WTC11 (cell line): Measurements from ENCODE around the gene RTN4. TPM values are rescaled to one million over a fixed set of nuclear protein-coding genes. Genes with fewer than 3 reads are reported as not detected.

Experiments
- ATAC-seq: fragments of 200-7000 bp; cut with Tn5 transposase; 2 replicates; pipeline ENCODE4 v1.10.0; 2021; ENCODE audit warnings: mild to moderate bottlenecking, moderate library complexity
- CTCF ChIA-PET: fragments of 300-600 bp; sonication (Branson Sonifier 250); formaldehyde crosslinking; loops from one replicate; lab custom pipeline; 2021; ENCODE audit warnings: antibody characterized with exemption; lab: Charles Lee
- POLR2A ChIA-PET: fragments of 350-600 bp; sonication (Branson Sonifier 250); formaldehyde crosslinking; loops from one replicate; lab custom pipeline; 2021; ENCODE audit warnings: antibody characterized with exemption; lab: Charles Lee
- DNase-seq: peaks from one replicate; pipeline ENCODE4 v3.0.0; 2021; ENCODE audit warnings: low spot score
- H3K27ac Mint-ChIP-seq: 2 replicates; pipeline ENCODE4 v1.8.0; 2021; ENCODE audit warnings: mixed read lengths
- H3K27me3 Mint-ChIP-seq: 2 replicates; pipeline ENCODE4 v1.8.0; 2021; ENCODE audit warnings: low read depth, mild to moderate bottlenecking, moderate library complexity, mixed read lengths
- H3K36me3 Mint-ChIP-seq: 2 replicates; pipeline ENCODE4 v1.8.0; 2021; ENCODE audit warnings: mixed read lengths
- H3K4me1 Mint-ChIP-seq: 2 replicates; pipeline ENCODE4 v1.8.0; 2022; ENCODE audit warnings: mixed read lengths
- H3K4me3 Mint-ChIP-seq: 2 replicates; pipeline ENCODE4 v1.8.0; 2021; ENCODE audit warnings: mild to moderate bottlenecking, moderate library complexity, mixed read lengths
- H3K9me3 Mint-ChIP-seq: 2 replicates; pipeline ENCODE4 v1.8.0; 2021; ENCODE audit warnings: mixed read lengths
- ATF6 ChIP-seq: sonication (generic); formaldehyde crosslinking; IDR thresholded peaks from 2 replicates; pipeline ENCODE4 v1.8.1; 2023; ENCODE audit warnings: mild to moderate bottlenecking, missing genetic modification reagents
- CREM ChIP-seq: sonication (generic); formaldehyde crosslinking; IDR thresholded peaks from 2 replicates; pipeline ENCODE4 v1.8.1; 2022; ENCODE audit warnings: mild to moderate bottlenecking, missing genetic modification reagents, moderate library complexity
- GABPB1 ChIP-seq: sonication (generic); formaldehyde crosslinking; IDR thresholded peaks from 2 replicates; pipeline ENCODE4 v1.8.1; 2023; ENCODE audit warnings: mild to moderate bottlenecking, missing genetic modification reagents
- JAZF1 ChIP-seq: fragments of 250-450 bp; sonication (Bioruptor Pico); IDR thresholded peaks from 2 replicates; pipeline ENCODE4 v1.9.0; 2021; ENCODE audit warnings: moderate library complexity, mild to moderate bottlenecking, inconsistent platforms
- MLX ChIP-seq: sonication (generic); formaldehyde crosslinking; IDR thresholded peaks from 2 replicates; pipeline ENCODE4 v1.8.1; 2023; ENCODE audit warnings: mild to moderate bottlenecking, missing genetic modification reagents, moderate library complexity
- NR2C2 ChIP-seq: sonication (generic); formaldehyde crosslinking; IDR thresholded peaks from 2 replicates; pipeline ENCODE4 v1.8.0; 2022; ENCODE audit warnings: mild to moderate bottlenecking, missing genetic modification reagents
- RORB ChIP-seq: fragments of 250-450 bp; sonication (Bioruptor Pico); IDR thresholded peaks from 2 replicates; pipeline ENCODE4 v1.9.0; 2021; ENCODE audit warnings: mild to moderate bottlenecking
- SOX15 ChIP-seq: fragments of 250-450 bp; sonication (Bioruptor Pico); IDR thresholded peaks from 2 replicates; pipeline ENCODE4 v1.9.0; 2021; ENCODE audit warnings: mild to moderate bottlenecking
- ZBTB21 ChIP-seq: sonication (generic); formaldehyde crosslinking; IDR thresholded peaks from 2 replicates; pipeline ENCODE4 v1.8.1; 2023; ENCODE audit warnings: mild to moderate bottlenecking, missing genetic modification reagents, borderline replicate concordance
- ZNF219 ChIP-seq: sonication (generic); formaldehyde crosslinking; IDR thresholded peaks from 2 replicates; pipeline ENCODE4 v1.8.0; 2023; ENCODE audit warnings: missing genetic modification reagents, mild to moderate bottlenecking, borderline replicate concordance
- ZNF317 ChIP-seq: sonication (generic); formaldehyde crosslinking; IDR thresholded peaks from 2 replicates; pipeline ENCODE4 v1.8.1; 2023; ENCODE audit warnings: low read depth, mild to moderate bottlenecking, moderate library complexity, missing genetic modification reagents, borderline replicate concordance
- ZNF416 ChIP-seq: fragments of 250-450 bp; sonication (Bioruptor Pico); IDR thresholded peaks from 2 replicates; pipeline ENCODE4 v1.9.0; 2021; ENCODE audit warnings: mild to moderate bottlenecking, inconsistent platforms
- total RNA-seq: library from RNA; stranded (reverse); gene quantifications from 3 replicates; pipeline ENCODE4 v1.2.3, GENCODE V29; 2021
- TF ChIP-seq, protein P1 (sequence below): sonication (generic); formaldehyde crosslinking; IDR thresholded peaks from 2 replicates; pipeline ENCODE4 v1.8.1; 2022; ENCODE audit warnings: mild to moderate bottlenecking, missing genetic modification reagents, moderate library complexity, borderline replicate concordance
- TF ChIP-seq, protein P2 (sequence below): sonication (generic); formaldehyde crosslinking; IDR thresholded peaks from 2 replicates; pipeline ENCODE4 v1.8.0; 2023; ENCODE audit warnings: missing genetic modification reagents, mild to moderate bottlenecking, borderline replicate concordance
- TF ChIP-seq, protein P3 (sequence below): sonication (generic); formaldehyde crosslinking; IDR thresholded peaks from 2 replicates; pipeline ENCODE4 v1.8.0; 2022; ENCODE audit warnings: mild to moderate bottlenecking, missing genetic modification reagents

Gene RTN4
- total RNA-seq, 1 experiment from 2014 or later: 202 TPM

DNA sequence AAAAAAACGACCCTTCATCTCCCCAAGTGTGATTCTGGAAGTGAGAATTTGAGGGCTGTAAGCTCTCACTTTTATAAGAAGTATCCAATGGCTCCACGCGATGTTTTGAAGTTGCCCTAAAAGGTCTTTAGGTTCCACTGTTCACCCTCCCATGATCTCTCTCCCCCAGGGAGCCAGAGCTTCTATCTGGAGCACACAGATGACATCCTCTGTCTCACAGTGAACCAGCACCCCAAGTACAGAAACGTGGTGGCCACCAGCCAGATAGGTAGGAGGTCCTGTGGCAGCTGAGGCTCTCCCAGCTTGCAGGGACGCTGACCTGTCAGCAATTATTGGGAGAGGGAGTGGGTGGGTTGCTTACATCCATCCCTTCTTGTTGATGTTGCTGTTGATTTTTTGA lies 97.8 kb downstream of the RTN4 start:
- DNase-seq: no peak
- Mint-ChIP-seq H3K27ac (no peak overlapping the region), H3K4me3 (no peak overlapping the region), H3K4me1 (peaks cover 24% of the 10 kb centered on the region), H3K36me3 (no peaks in the 10 kb centered on the region), H3K27me3 (no peaks in the 10 kb centered on the region), H3K9me3 (no peaks in the 10 kb centered on the region)
- ChIA-PET CTCF (no interaction called here), POLR2A (no interaction called here)
- TF ChIP-seq CREM (no peak), ZNF219 (no peak), SOX15 (CRISPR knock-in tag) (no peak)
- no peak for ATAC-seq

- no peaks in the 10 kb centered on the region for H3K9me3 Mint-ChIP-seq
- POLR2A ChIA-PET: interaction anchor here (0.5 kb wide), 1 partner anchor 12 kb away, joined by 3 read pairs; no protein-coding TSS in a partner anchor
- no peak for ATAC-seq
These were observed 99.4 kb downstream of the RTN4 start for GRCh38 chr2:54950811-54951210.

More at GRCh38 chr2:54950811-54951210, 99.4 kb downstream of the RTN4 start:
- H3K4me3 Mint-ChIP-seq: no peak overlapping the region
- no peaks in the 10 kb centered on the region; the same call in 1 of the 2 replicates for H3K27me3 Mint-ChIP-seq
- peaks cover 17% of the 10 kb centered on the region for H3K4me1 Mint-ChIP-seq
- CTCF ChIA-PET: interaction anchor here (0.9 kb wide), 1 partner anchor 51 kb away, joined by 4 read pairs; no protein-coding TSS in a partner anchor
- no peak for DNase-seq
- TF ChIP-seq ZBTB21 (CRISPR knock-in tag) (no peak), ZNF416 (CRISPR knock-in tag) (no peak), NR2C2 (no peak), ZNF317 (CRISPR knock-in tag) (no peak), JAZF1 (CRISPR knock-in tag) (no peak), RORB (CRISPR knock-in tag) (no peak), ATF6 (CRISPR knock-in tag) (no peak), SOX15 (CRISPR knock-in tag) (no peak), MLX (no peak), GABPB1 (no peak)
- TF ChIP-seq, protein P1, sequence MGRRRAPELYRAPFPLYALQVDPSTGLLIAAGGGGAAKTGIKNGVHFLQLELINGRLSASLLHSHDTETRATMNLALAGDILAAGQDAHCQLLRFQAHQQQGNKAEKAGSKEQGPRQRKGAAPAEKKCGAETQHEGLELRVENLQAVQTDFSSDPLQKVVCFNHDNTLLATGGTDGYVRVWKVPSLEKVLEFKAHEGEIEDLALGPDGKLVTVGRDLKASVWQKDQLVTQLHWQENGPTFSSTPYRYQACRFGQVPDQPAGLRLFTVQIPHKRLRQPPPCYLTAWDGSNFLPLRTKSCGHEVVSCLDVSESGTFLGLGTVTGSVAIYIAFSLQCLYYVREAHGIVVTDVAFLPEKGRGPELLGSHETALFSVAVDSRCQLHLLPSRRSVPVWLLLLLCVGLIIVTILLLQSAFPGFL (CRISPR knock-in tag): no peak
- TF ChIP-seq, protein P2, sequence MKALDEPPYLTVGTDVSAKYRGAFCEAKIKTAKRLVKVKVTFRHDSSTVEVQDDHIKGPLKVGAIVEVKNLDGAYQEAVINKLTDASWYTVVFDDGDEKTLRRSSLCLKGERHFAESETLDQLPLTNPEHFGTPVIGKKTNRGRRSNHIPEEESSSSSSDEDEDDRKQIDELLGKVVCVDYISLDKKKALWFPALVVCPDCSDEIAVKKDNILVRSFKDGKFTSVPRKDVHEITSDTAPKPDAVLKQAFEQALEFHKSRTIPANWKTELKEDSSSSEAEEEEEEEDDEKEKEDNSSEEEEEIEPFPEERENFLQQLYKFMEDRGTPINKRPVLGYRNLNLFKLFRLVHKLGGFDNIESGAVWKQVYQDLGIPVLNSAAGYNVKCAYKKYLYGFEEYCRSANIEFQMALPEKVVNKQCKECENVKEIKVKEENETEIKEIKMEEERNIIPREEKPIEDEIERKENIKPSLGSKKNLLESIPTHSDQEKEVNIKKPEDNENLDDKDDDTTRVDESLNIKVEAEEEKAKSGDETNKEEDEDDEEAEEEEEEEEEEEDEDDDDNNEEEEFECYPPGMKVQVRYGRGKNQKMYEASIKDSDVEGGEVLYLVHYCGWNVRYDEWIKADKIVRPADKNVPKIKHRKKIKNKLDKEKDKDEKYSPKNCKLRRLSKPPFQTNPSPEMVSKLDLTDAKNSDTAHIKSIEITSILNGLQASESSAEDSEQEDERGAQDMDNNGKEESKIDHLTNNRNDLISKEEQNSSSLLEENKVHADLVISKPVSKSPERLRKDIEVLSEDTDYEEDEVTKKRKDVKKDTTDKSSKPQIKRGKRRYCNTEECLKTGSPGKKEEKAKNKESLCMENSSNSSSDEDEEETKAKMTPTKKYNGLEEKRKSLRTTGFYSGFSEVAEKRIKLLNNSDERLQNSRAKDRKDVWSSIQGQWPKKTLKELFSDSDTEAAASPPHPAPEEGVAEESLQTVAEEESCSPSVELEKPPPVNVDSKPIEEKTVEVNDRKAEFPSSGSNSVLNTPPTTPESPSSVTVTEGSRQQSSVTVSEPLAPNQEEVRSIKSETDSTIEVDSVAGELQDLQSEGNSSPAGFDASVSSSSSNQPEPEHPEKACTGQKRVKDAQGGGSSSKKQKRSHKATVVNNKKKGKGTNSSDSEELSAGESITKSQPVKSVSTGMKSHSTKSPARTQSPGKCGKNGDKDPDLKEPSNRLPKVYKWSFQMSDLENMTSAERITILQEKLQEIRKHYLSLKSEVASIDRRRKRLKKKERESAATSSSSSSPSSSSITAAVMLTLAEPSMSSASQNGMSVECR: no peak
- TF ChIP-seq, protein P3, sequence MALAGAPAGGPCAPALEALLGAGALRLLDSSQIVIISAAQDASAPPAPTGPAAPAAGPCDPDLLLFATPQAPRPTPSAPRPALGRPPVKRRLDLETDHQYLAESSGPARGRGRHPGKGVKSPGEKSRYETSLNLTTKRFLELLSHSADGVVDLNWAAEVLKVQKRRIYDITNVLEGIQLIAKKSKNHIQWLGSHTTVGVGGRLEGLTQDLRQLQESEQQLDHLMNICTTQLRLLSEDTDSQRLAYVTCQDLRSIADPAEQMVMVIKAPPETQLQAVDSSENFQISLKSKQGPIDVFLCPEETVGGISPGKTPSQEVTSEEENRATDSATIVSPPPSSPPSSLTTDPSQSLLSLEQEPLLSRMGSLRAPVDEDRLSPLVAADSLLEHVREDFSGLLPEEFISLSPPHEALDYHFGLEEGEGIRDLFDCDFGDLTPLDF (CRISPR knock-in tag): no peak
- H3K27ac Mint-ChIP-seq: no peak overlapping the region
- H3K36me3 Mint-ChIP-seq: no peaks in the 10 kb centered on the region
